Osteocyte (in vitro differentiated cells): ENCODE results near the gene CC2D1A. TPM values are rescaled to one million over a fixed set of nuclear protein-coding genes. Genes with fewer than 3 reads are reported as not detected.

ENCODE experiments used
- DNase-seq: peaks from one replicate; pipeline ENCODE4 v3.0.0; 2021; ENCODE audit warnings: mixed read lengths; ENCODE audit not compliant: unreplicated experiment; ENCODE audit errors: extremely low spot score
- H3K27ac Mint-ChIP-seq: one replicate; pipeline ENCODE4 v1.8.0; 2021; ENCODE audit warnings: mild to moderate bottlenecking, mixed read lengths; ENCODE audit not compliant: unreplicated experiment
- H3K27me3 Mint-ChIP-seq: one replicate; pipeline ENCODE4 v1.8.0; 2021; ENCODE audit warnings: mixed read lengths; ENCODE audit not compliant: unreplicated experiment
- H3K36me3 Mint-ChIP-seq: one replicate; pipeline ENCODE4 v1.8.0; 2021; ENCODE audit warnings: mixed read lengths; ENCODE audit not compliant: unreplicated experiment
- H3K4me1 Mint-ChIP-seq: one replicate; pipeline ENCODE4 v1.8.0; 2021; ENCODE audit warnings: mixed read lengths; ENCODE audit not compliant: unreplicated experiment
- H3K4me3 Mint-ChIP-seq: one replicate; pipeline ENCODE4 v1.8.0; 2021; ENCODE audit warnings: mild to moderate bottlenecking, moderate library complexity, mixed read lengths; ENCODE audit not compliant: unreplicated experiment
- H3K9me3 Mint-ChIP-seq: one replicate; pipeline ENCODE4 v1.8.0; 2021; ENCODE audit warnings: mixed read lengths; ENCODE audit not compliant: unreplicated experiment
- CTCF ChIP-seq: fragments of 200-600 bp; sonication (generic); IDR thresholded peaks from 2 replicates; pipeline ENCODE4 v1.5.0; 2021; ENCODE audit warnings: antibody characterized with exemption, mild to moderate bottlenecking, moderate library complexity
- total RNA-seq: library from RNA; stranded (reverse); gene quantifications from 2 replicates; pipeline ENCODE4 v1.2.1, GENCODE V29; 2021

The CC2D1A gene
- total RNA-seq, 1 donor from 2014 or later: 51.3 TPM

GRCh38 chr19:13926010-13926409 is 20.0 kb downstream of the CC2D1A start:
- no peak overlapping the region for H3K4me3 Mint-ChIP-seq
- peaks cover 34% of the 10 kb centered on the region for H3K36me3 Mint-ChIP-seq
- H3K27me3 Mint-ChIP-seq: no peaks in the 10 kb centered on the region
- no peaks in the 10 kb centered on the region for H3K9me3 Mint-ChIP-seq
- H3K27ac Mint-ChIP-seq: no peak overlapping the region
- no peaks in the 10 kb centered on the region for H3K4me1 Mint-ChIP-seq
- no peak for DNase-seq
- no peak for TF ChIP-seq CTCF

- Mint-ChIP-seq H3K36me3 (peaks cover 29% of the 10 kb centered on the region), H3K4me1 (no peaks in the 10 kb centered on the region), H3K27ac (no peak overlapping the region), H3K27me3 (no peaks in the 10 kb centered on the region), H3K9me3 (no peaks in the 10 kb centered on the region), H3K4me3 (no peak overlapping the region)
- TF ChIP-seq CTCF: no peak
- DNase-seq: no peak
These were observed 20.7 kb downstream of the CC2D1A start for GRCh38 chr19:13926715-13927114.

GRCh38 chr19:13929340-13929739 is 23.3 kb downstream of the CC2D1A start:
- Mint-ChIP-seq H3K4me1 (no peaks in the 10 kb centered on the region), H3K27ac (no peak overlapping the region), H3K27me3 (no peaks in the 10 kb centered on the region), H3K4me3 (no peak overlapping the region), H3K9me3 (no peaks in the 10 kb centered on the region), H3K36me3 (peaks cover 14% of the 10 kb centered on the region)
- no peak for DNase-seq
- TF ChIP-seq CTCF: no peak

- Mint-ChIP-seq H3K4me3 (no peak overlapping the region), H3K4me1 (no peaks in the 10 kb centered on the region), H3K27ac (no peak overlapping the region), H3K9me3 (no peaks in the 10 kb centered on the region), H3K36me3 (peaks cover 11% of the 10 kb centered on the region), H3K27me3 (no peaks in the 10 kb centered on the region)
- no peak for TF ChIP-seq CTCF
- DNase-seq: no peak
These were observed 24.0 kb downstream of the CC2D1A start for GRCh38 chr19:13929956-13930355.

GRCh38 chr19:13930402-13930801 is 24.4 kb downstream of the CC2D1A start:
- Mint-ChIP-seq H3K4me1 (no peaks in the 10 kb centered on the region), H3K27me3 (no peaks in the 10 kb centered on the region), H3K27ac (no peak overlapping the region), H3K4me3 (no peak overlapping the region), H3K36me3 (peaks cover 9% of the 10 kb centered on the region), H3K9me3 (no peaks in the 10 kb centered on the region)
- TF ChIP-seq CTCF: no peak
- DNase-seq: no peak
